GM19351 (cell line): Measurements from ENCODE around the gene TSNAX.
"Not testable (repeated sequence)": the region's sequence is repeated elsewhere in the genome, so short reads cannot be mapped to it uniquely, and the experiment has no call there.

Experiments used
- ATAC-seq: cut with Tn5 transposase; IDR thresholded peaks from one replicate; pipeline ENCODE4 v1.9.1; 2021; ENCODE audit warnings: mild to moderate bottlenecking, moderate library complexity; ENCODE audit not compliant: unreplicated experiment

TSNAX gene

GRCh38 chr1:231528172-231529029 lies at the start of gene TSNAX:
Gene TSNAX, plus strand, starts transcription at chr1:231528669. Its CDS starts 142 bp downstream, at chr1:231528811.
- peak; percentile 87 for ATAC-seq

- ATAC-seq, result no peak
Measured at GRCh38 chr1:231478811-231479210, 49.7 kb upstream of the TSNAX start.

GRCh38 chr1:231480008-231480407 lies 48.5 kb upstream of the TSNAX start:
- no peak for ATAC-seq

- no peak for ATAC-seq
Measured at GRCh38 chr1:231481289-231481688, 47.2 kb upstream of the TSNAX start.

GRCh38 chr1:231485029-231485784 lies 43.3 kb upstream of the TSNAX start:
- ATAC-seq, result no peak

GRCh38 chr1:231487019-231487418 lies 41.5 kb upstream of the TSNAX start:
- no peak for ATAC-seq

- ATAC-seq, result no peak
Measured at GRCh38 chr1:231487910-231488309, 40.6 kb upstream of the TSNAX start.

- no peak for ATAC-seq
Measured at GRCh38 chr1:231493421-231494185, 34.9 kb upstream of the TSNAX start.

GRCh38 chr1:231494439-231495110 lies 33.9 kb upstream of the TSNAX start:
- no peak for ATAC-seq

- no peak for ATAC-seq
Measured at GRCh38 chr1:231497629-231498152, 30.8 kb upstream of the TSNAX start.

GRCh38 chr1:231499148-231499763 lies 29.2 kb upstream of the TSNAX start:
- ATAC-seq, result no peak

- no peak for ATAC-seq
Measured at GRCh38 chr1:231500666-231501065, 27.8 kb upstream of the TSNAX start.

GRCh38 chr1:231503168-231503567 lies 25.3 kb upstream of the TSNAX start:
- ATAC-seq, result not testable (repeated sequence)

GRCh38 chr1:231507476-231508355 lies 20.8 kb upstream of the TSNAX start:
- ATAC-seq, result peak; percentile 71

GRCh38 chr1:231508497-231508896 lies 20.0 kb upstream of the TSNAX start:
- ATAC-seq, result no peak

- no peak for ATAC-seq
Measured at GRCh38 chr1:231508941-231509340, 19.5 kb upstream of the TSNAX start.

GRCh38 chr1:231512147-231512698 lies 16.2 kb upstream of the TSNAX start:
- ATAC-seq, result no peak

- peak; percentile 78 for ATAC-seq
Measured at GRCh38 chr1:231515748-231516147, 12.7 kb upstream of the TSNAX start.

GRCh38 chr1:231517076-231517475 lies 11.4 kb upstream of the TSNAX start:
- no peak for ATAC-seq
